Stimulated activated CD8-positive, alpha-beta memory T cell treated with anti-CD3 and anti-CD28 coated beads, Interleukin-2, amount 100 ng/mL, for 1 hour (primary cell): ENCODE measurements around the gene C19orf67.

Experiments
- DNase-seq, 2 donors: peaks; one replicate each; pipeline ENCODE4 v3.0.0-alpha.2; 2020; ENCODE audit warnings: low read depth in 2 of 2

C19orf67 gene

DNA sequence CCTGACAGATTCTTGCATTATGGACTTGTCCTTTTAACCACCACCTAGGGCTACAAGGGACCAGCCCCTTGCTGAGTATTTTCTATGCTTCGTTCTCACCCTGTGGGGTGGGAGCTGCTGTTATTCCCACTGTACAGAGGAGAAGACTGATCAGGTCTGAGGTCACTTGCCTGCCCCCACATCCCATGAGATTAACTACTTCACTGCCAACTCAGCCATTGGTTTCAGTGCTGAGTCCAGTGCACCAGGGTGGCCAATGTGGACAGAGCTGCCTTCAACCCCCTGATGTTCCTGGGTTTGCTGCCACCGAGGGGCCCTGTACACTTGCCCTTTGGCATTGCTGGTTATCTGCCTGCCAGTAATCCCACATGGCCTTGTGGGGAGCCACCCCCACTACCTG lies 25.1 kb upstream of the C19orf67 start:
- DNase-seq: no peak

DNA sequence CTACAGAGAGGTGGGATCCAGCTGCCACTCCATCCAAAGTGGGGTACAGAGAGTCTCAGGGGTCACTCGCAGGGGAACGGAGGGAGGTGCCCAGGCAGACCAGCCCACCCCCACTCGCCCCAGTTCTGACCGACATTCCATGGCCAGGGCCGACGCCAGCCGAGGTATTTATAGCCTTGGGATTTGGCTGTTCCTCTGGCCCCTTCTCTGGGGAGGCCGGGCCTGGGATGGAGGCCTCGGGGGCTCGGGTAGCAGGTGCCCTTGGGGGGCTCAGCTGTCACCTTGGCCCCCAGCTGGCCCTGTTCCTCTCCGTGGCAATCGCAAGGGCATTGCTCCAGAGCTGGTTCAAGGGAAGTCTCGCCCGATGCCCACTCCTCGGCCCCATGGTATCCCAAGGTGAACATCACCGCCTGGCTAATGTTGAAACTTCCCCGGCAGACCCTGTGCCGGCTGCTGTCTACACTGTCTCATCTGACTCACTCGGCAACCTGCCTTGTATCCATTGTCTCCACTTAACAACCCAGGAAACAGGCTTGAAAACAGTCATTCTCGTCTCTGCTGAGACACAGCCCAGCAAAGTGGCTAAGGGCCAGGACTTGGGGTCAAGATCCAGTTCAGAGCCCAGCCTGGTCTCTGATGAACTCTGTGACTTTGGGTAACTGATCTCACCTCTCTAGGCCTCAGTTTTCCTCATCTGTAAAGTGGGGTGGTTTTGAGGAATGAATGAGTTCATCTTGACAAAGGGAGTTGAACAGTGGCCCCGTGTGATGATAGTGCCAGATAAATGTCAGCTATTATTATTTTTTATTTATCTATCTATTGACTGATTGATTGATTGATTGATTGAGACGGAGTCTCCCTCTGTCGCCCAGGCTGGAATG lies 22.2 kb upstream of the C19orf67 start:
- DNase-seq: no peak

DNA sequence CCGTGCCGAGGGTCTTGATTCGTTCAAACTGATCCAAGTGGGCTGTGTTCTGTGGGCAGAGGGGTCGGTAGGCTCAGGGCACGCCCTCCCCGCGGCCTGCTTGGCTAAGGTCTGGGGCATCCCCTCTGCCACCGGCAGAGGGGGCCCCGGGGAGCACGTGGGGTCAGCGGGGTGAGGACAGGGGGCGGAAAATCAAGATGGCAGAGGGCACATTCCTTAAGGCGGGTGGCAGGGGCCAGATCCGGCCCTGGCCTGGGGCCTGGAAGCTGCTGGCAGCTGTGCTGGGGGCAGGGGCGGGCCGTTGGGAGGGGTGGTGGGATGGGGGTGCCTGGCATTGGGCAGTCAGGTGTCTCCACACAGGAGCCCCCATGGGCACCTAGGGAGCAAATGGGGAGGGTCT lies 21.3 kb upstream of the C19orf67 start:
- no peak for DNase-seq

GRCh38 chr19:14105680-14106079 lies 20.1 kb upstream of the C19orf67 start:
- DNase-seq: no peak

- no peak for DNase-seq
Observed at GRCh38 chr19:14103310-14103709, 17.7 kb upstream of the C19orf67 start.

GRCh38 chr19:14102756-14103155 lies 17.2 kb upstream of the C19orf67 start:
- no peak for DNase-seq

DNA sequence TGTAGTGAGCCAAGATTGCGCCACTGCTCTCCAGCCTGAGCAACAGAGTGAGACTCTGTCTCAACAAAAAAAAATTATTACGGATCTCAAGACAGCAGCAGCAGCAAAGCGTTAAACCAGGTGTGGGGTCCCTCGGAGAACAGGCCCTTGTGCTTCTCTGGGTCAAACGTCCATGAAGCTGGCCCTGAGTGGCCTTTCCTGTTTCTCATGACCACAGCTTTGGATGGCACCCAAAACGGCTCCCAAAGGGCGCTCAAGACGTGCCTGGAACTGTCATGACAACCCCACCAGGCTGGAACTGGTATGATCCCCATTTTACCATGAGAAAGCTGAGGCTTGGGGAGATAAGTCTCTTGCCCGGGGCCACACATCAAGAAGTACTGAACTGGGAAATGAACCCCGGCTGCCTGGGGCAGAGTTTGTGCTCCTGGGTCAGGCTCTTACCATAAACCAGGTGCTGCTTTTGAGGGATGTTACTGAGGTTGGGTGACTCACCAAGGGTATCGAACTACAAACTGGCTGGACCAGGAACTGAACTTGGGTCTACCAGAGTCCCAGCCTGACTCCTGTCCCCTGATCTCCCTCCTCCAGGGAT lies 16.6 kb upstream of the C19orf67 start:
- no peak for DNase-seq

- no peak for DNase-seq
Observed at GRCh38 chr19:14101003-14101545, 15.5 kb upstream of the C19orf67 start.

GRCh38 chr19:14097532-14098151 lies 12.1 kb upstream of the C19orf67 start:
- no peak for DNase-seq

- no peak for DNase-seq
Observed at GRCh38 chr19:14096272-14096992, 10.8 kb upstream of the C19orf67 start.

DNA sequence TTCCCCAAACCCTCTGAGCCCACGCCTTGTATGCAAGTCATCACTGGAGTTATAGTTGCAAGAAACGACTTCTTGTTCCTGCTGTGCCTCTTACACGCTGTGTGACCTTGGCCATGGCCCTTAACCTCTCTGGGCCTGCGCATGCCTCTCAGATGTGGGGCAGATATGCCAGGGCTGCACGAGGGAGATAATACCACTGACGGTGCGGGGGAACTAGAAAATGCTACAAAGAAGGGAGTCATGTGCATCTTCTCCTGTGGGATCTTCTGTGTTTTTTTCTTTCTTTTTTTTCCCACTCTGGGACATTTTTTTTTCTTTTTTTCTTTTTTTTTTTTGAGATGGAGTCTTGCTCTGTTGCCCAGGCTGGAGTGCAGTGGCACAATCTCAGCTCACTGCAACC lies 9.3 kb upstream of the C19orf67 start:
- no peak for DNase-seq

GRCh38 chr19:14093117-14093823 lies 7.7 kb upstream of the C19orf67 start:
- DNase-seq: no peak

DNA sequence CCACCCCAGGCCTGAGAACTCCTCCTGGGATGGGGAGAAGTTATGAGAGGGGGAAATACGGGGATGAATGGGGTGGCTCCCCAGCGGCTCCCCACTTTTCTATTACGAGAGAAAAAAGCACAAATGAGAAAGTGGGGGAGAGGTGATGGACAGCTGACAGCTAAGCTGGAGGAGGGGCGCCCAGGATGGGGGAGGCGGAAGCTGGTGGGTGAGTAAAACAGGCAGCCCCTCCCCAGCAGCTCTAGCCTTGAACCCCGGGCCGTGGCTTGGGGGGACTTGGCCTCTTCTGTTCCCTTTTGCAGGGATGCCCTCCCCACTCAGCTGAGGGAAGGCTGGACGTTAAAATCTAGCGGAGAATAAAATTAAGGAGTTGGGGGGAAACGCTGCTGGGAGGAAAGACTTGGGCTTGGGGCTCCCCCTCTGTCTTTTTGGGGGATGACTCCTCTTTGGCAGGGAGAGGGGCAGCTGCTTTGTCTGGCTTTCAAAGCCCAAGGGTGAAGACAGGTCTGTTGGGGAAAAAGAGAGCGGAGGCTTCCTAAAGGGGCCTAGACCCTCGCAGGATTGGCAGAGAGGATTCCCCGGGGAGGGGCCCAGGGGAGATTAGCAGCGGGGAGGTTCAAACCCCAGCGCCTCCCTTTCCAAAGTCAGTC lies 6.4 kb upstream of the C19orf67 start:
- no peak for DNase-seq

- DNase-seq: peak in 1 of 2 donors; percentile 35
Observed at GRCh38 chr19:14091081-14091812, 5.7 kb upstream of the C19orf67 start.

- DNase-seq: peak; percentile 71 to 86
Observed at GRCh38 chr19:14090509-14091080, 5.0 kb upstream of the C19orf67 start, which contains the start of gene SAMD1. Gene SAMD1 (minus strand): TSS chr19:14090751.

- peak in 1 of 2 donors; percentile 25 for DNase-seq
Observed at GRCh38 chr19:14089662-14090508, 4.3 kb upstream of the C19orf67 start.

DNA sequence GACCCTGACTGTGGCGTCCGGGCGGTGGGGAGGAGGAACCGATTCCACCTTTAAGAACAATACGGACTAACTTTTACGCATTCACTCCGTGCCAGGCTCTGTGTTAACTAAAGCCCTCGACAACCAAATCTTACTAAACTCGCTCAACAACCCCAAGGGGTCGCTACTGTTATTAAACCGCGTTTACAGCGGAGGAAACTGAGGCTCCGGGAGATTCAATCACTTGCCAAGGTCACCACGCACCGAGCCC lies 3.8 kb upstream of the C19orf67 start:
- DNase-seq: no peak

DNA sequence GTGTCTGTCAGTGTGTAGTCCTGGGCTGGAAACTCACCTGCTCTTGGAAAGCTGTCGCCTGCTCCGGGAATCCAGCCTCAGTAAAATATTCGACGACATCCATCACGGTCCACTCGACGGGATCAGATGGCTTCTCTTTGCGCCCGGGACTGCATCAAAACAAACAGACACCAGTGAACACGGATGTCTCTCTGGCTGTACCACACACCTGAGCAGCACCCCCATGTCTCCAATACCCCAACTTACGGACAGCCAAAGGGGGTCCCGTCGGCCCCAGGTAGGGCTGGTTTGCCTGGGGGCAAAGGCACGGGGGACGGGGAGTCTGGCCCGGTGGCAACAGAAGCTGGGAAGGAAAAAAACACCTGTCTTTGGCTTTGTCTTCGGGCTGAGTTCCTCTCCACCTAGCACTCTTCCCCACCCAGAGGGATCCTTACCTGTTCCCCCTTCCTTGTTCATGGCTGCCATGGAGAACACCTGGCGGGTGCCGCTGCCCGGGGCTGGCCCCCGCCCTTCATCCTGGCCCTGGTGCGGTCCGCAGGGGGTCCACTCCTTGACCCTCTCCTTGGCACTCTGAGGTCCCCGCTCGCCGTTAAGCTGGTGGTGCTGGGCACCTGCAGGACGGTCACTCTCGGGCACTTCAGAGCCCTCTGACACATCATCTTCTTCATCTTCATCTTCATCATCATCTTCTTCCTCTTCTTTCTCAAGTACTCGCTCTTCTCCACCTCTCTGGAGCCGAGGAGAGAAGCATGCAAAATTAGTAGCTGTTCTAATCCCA lies 3.2 kb upstream of the C19orf67 start:
- no peak for DNase-seq
